WERI-Rb-1 (cell line): Measurements from ENCODE around the gene FUZ.

ENCODE experiments used
- DNase-seq: peaks from one replicate; pipeline ENCODE4 v3.0.0-alpha.2; 2020
- H3K27ac ChIP-seq: fragments of 250-450 bp; sonication (Bioruptor Pico); 2 replicates; pipeline ENCODE4 v1.5.1; 2020; ENCODE audit warnings: mild to moderate bottlenecking, moderate library complexity
- H3K27me3 ChIP-seq: fragments of 250-450 bp; sonication (Bioruptor Pico); 2 replicates; pipeline ENCODE4 v1.5.1; 2021; ENCODE audit warnings: mild to moderate bottlenecking, low read depth, moderate library complexity; ENCODE audit not compliant: insufficient read depth, severe bottlenecking
- H3K36me3 ChIP-seq: fragments of 250-450 bp; sonication (Bioruptor Pico); 2 replicates; pipeline ENCODE4 v1.5.1; 2020; ENCODE audit warnings: mild to moderate bottlenecking, moderate library complexity
- H3K4me3 ChIP-seq: 2 replicates; pipeline ENCODE4 v1.5.1; 2011; ENCODE audit warnings: low read depth, mild to moderate bottlenecking, control low read depth, low read length
- H3K9me3 ChIP-seq: fragments of 250-450 bp; sonication (Bioruptor Pico); 2 replicates; pipeline ENCODE4 v1.5.1; 2021; ENCODE audit warnings: mild to moderate bottlenecking, moderate library complexity; ENCODE audit not compliant: severe bottlenecking
- TF ChIP-seq, protein P1 (sequence below): IDR thresholded peaks from 2 replicates; pipeline ENCODE4 v1.5.1; 2011; ENCODE audit warnings: low read depth, mild to moderate bottlenecking, control low read depth, inconsistent platforms, low read length

Gene FUZ

DNA sequence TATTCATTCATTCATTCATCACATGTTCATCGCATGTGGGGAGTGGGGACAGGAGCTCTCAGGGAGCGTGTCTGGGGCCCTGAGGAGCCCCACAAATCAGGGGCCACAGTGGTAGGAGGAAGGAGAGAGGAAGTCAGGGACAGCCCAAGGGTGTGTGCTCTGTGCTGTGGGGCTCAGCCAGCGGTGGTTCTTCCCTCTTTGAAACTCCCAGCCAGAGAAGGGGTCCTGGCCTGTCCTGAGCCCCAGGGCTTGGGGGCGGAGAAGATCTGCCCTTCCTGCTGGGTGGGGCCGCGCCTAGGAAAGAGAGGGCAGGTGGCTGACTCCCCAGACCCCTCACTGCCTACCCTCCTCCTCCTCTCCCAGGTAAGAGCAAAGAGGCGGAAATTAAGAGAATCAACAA lies 31.7 kb downstream of the FUZ start:
- Histone ChIP-seq H3K27ac (no peak overlapping the region), H3K27me3 (no peaks in the 10 kb centered on the region), H3K9me3 (no peaks in the 10 kb centered on the region), H3K36me3 (peaks cover 20% of the 10 kb centered on the region), H3K4me3 (no peak overlapping the region)
- DNase-seq, result no peak
- TF ChIP-seq, protein P1, sequence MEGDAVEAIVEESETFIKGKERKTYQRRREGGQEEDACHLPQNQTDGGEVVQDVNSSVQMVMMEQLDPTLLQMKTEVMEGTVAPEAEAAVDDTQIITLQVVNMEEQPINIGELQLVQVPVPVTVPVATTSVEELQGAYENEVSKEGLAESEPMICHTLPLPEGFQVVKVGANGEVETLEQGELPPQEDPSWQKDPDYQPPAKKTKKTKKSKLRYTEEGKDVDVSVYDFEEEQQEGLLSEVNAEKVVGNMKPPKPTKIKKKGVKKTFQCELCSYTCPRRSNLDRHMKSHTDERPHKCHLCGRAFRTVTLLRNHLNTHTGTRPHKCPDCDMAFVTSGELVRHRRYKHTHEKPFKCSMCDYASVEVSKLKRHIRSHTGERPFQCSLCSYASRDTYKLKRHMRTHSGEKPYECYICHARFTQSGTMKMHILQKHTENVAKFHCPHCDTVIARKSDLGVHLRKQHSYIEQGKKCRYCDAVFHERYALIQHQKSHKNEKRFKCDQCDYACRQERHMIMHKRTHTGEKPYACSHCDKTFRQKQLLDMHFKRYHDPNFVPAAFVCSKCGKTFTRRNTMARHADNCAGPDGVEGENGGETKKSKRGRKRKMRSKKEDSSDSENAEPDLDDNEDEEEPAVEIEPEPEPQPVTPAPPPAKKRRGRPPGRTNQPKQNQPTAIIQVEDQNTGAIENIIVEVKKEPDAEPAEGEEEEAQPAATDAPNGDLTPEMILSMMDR, result no peak

DNA sequence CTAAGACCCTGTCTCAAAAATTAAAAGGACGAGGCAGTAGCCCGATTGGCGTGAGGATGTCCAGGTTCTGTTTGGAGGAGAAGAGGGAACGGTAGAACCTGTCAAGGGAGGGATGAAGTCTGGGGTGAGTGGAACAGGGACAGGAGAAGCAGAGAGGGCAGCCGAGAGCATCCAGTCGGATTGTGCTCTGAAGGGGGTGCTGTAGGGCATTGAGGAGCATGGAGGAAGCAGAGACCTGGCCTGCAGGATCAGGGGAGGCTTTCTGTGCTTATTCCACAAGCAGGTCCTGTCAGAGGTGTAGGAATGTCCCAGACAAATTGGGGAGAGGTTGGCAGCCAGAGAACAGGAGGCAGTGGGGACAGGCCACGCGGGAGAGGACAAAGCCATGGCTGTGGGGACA lies 32.2 kb downstream of the FUZ start:
- no peak for DNase-seq
- TF ChIP-seq, protein P1, result no peak
- no peak overlapping the region for H3K27ac ChIP-seq
- no peaks in the 10 kb centered on the region for H3K9me3 ChIP-seq
- peaks cover 20% of the 10 kb centered on the region for H3K36me3 ChIP-seq
- H3K4me3 ChIP-seq, result no peak overlapping the region
- H3K27me3 ChIP-seq, result no peaks in the 10 kb centered on the region

DNA sequence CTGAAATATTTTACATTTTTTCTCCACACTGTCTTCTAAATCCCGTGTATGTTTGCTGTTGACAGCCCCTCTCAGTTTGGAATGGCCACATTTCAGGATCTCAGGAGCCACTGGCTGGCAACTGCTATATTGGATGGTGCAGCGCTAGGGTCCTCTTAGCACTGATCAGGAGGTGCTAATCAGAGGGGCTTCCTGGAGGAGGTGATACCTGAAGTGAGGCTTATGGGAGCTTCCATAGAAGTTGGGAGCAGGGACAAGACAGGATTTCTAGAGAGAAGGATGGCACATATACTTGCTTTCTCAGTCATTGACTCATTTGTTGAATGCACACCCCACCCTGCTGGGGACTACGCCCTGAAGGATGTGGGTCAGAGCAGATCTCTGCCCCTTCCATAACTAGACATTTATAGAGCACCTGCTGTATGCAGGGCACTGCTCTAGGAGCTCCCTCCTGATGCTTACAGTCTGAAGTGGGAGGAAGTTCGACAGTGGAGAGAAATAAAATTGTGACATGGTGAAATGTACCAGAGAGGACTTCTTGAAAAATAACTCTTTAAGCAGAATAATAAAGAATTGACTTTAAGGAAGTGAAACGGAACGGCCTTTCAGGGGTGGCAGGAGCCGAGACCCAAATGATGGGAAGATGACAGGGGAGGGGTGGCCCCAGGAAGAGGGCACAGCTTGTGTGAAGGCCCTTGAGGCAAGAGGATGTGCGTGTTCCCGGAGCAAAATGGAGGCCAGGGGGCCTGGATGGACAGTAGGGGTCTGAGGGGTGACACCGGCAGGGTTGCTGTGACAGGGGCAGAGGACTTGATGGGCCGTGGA lies 33.1 kb downstream of the FUZ start:
- peaks cover 18% of the 10 kb centered on the region for H3K36me3 ChIP-seq
- TF ChIP-seq, protein P1, result no peak
- no peaks in the 10 kb centered on the region for H3K9me3 ChIP-seq
- no peaks in the 10 kb centered on the region for H3K27me3 ChIP-seq
- H3K4me3 ChIP-seq, result no peak overlapping the region
- H3K27ac ChIP-seq, result no peak overlapping the region
- DNase-seq, result no peak

DNA sequence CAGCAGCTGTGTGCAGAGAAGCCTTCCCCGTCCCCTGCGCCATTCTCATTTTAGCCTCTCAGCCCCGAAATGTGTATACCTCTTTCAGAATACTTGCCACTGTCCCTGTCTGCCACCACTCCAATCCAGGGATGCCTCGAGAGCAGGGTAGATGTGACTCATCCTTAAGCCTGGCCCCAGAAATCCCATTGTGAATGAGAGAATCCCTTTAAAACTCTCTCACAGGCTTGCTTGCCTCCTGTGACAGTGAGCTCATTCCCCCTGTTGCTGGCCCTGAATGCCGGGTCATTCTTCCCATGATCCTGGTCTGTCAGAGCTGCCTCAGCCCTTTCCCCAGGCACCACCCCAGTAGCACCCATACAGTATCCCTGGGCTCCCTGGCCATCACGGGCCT lies 36.7 kb downstream of the FUZ start:
- Histone ChIP-seq H3K27ac (no peak overlapping the region), H3K36me3 (no peaks in the 10 kb centered on the region; the same call in 1 of the 2 replicates), H3K27me3 (no peaks in the 10 kb centered on the region), H3K9me3 (no peaks in the 10 kb centered on the region), H3K4me3 (no peak overlapping the region)
- TF ChIP-seq, protein P1, result no peak
- DNase-seq, result no peak

DNA sequence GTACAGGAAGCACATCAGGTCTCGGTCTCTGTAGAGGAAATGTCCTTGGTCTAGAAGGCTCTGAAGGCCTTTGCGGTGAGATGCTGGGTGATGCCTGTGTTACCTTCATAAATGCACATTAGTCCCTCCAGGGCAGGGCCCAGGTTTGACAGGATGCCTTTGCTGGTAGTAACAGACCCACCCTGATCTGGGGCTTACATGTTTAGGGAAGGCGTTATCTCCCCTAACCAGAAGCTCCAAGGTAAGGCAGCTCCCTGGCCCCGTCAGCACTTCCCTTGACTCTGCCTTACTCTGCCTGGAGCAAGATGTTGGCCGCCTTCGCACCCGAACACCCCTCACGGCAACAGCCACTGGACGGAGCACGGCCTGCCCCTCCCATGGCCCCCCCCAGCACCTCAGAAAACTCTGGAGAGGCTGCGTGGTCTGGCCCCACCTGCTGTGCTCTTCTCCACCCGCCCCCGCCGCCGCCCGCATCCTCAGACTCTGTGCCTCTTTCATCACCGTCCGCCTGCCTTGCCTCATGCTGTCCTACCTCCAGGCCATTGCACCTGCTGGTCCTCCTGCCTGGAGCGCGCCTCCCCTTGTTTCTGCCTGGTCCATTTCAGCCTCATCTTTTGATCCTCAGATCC lies 37.2 kb downstream of the FUZ start:
- Histone ChIP-seq H3K9me3 (no peaks in the 10 kb centered on the region), H3K27ac (no peak overlapping the region), H3K4me3 (no peak overlapping the region), H3K36me3 (no peaks in the 10 kb centered on the region; the same call in 1 of the 2 replicates), H3K27me3 (no peaks in the 10 kb centered on the region)
- TF ChIP-seq, protein P1, result no peak
- no peak for DNase-seq
